Measurements from ENCODE around the gene EIPR1. TPM values are rescaled to one million over a fixed set of nuclear protein-coding genes. Genes with fewer than 3 reads are reported as not detected.
A peak's percentile ranks its signal among the peaks of the same experiment; 100 is the strongest.

Gene EIPR1
- total and polyA plus RNA-seq, 2 of the 13 experiments (the other 11 are each of a cell fraction or from before 2014, with no cell fraction given) = 70.0 to 96.3 TPM

GRCh38 chr2:3303583-3304406 is 73.8 kb downstream of the EIPR1 start (continued):
- TF ChIP-seq ZBTB38 (CRISPR knock-in tag; IDR thresholded peaks at IDR 0.05) (peak; percentile 57; the same call in 1 of the 2 replicates), SIN3B (IDR thresholded peaks at IDR 0.05; ENCODE audit: low read length) (no peak), KLF9 (CRISPR knock-in tag; IDR thresholded peaks at IDR 0.05; ENCODE audit: low read depth) (no peak), MED13 (CRISPR knock-in tag; IDR thresholded peaks at IDR 0.05) (no peak), SRY (CRISPR knock-in tag; IDR thresholded peaks at IDR 0.05) (peak; percentile 92), ZBTB1 (CRISPR knock-in tag; IDR thresholded peaks at IDR 0.05; ENCODE audit: borderline replicate concordance) (no peak), ZNF383 (CRISPR knock-in tag; IDR thresholded peaks at IDR 0.05; ENCODE audit: borderline replicate concordance) (no peak), ZNF766 (CRISPR knock-in tag; IDR thresholded peaks at IDR 0.05; ENCODE audit: borderline replicate concordance) (no peak), PRPF4 (IDR thresholded peaks at IDR 0.05; ENCODE audit: low read depth, low read length, poor library complexity, severe bottlenecking) (no peak), PCBP1 (IDR thresholded peaks at IDR 0.05; ENCODE audit: borderline replicate concordance, low read depth, low read length) (no peak), ZZZ3 (CRISPR knock-in tag; IDR thresholded peaks at IDR 0.05; ENCODE audit: borderline replicate concordance) (peak; percentile 17; the same call in 1 of the 2 replicates), ZBTB43 (CRISPR knock-in tag; conservative IDR thresholded peaks at IDR 0.05) (no peak), PLSCR1 (CRISPR knock-in tag; IDR thresholded peaks at IDR 0.05; ENCODE audit: borderline replicate concordance) (no peak), HINFP (CRISPR knock-in tag; IDR thresholded peaks at IDR 0.05; ENCODE audit: low read depth) (no peak), ARNT (IDR thresholded peaks at IDR 0.05) (no peak), SUZ12 (IDR thresholded peaks at IDR 0.05; ENCODE audit: low read depth, low read length) (no peak), TEAD2 (CRISPR knock-in tag; IDR thresholded peaks at IDR 0.05) (no peak), USF2 (IDR thresholded peaks at IDR 0.05; ENCODE audit: low read depth, low read length) (peak; percentile 84), USF2 (CRISPR knock-in tag; IDR thresholded peaks at IDR 0.05; ENCODE audit: borderline replicate concordance) (peak; percentile 94; the same call in 1 of the 2 replicates), ZNF33A (CRISPR knock-in tag; IDR thresholded peaks at IDR 0.05; ENCODE audit: borderline replicate concordance) (no peak), ZFP82 (CRISPR knock-in tag; IDR thresholded peaks at IDR 0.05; ENCODE audit: borderline replicate concordance) (no peak), FOXO1 (CRISPR knock-in tag; IDR thresholded peaks at IDR 0.05) (peak; percentile 18; the same call in 1 of the 2 replicates), ZNF335 (CRISPR knock-in tag; IDR thresholded peaks at IDR 0.05) (0 out of 2 replicates have a peak, but pooled peaks have one; percentile 59), ZNF253 (CRISPR knock-in tag; IDR thresholded peaks at IDR 0.05; ENCODE audit: borderline replicate concordance) (no peak), FOXA3 (CRISPR knock-in tag; IDR thresholded peaks at IDR 0.05) (peak; percentile 47), ZSCAN12 (CRISPR knock-in tag; IDR thresholded peaks at IDR 0.05) (no peak)

Measured in HepG2 (cell line).